GM23338 (cell line): ENCODE measurements around the gene RWDD4. TPM values are rescaled to one million over a fixed set of nuclear protein-coding genes. Genes with fewer than 3 reads are reported as not detected.

Source experiments
- ATAC-seq: fragments of 200-7000 bp; cut with Tn5 transposase; 3 replicates; pipeline ENCODE4 v1.9.1; 2020
- DNase-seq: peaks from one replicate; pipeline ENCODE4 v3.0.0-alpha.2; 2015; ENCODE audit warnings: low spot score
- H2AFZ ChIP-seq: fragments of 200-600 bp; sonication (generic); 2 replicates; pipeline ENCODE4 v1.8.0; 2016; ENCODE audit warnings: antibody characterized with exemption, mild to moderate bottlenecking, moderate library complexity
- H3F3A ChIP-seq: fragments of 200-600 bp; sonication (generic); replicated peaks from 2 replicates; pipeline ENCODE4 v1.8.0; 2017; ENCODE audit warnings: antibody characterized with exemption, mixed run types, low read depth
- H3K27ac ChIP-seq: fragments of 200-600 bp; sonication (generic); 2 replicates; pipeline ENCODE4 v1.6.1; 2016; ENCODE audit warnings: low read depth
- H3K27me3 ChIP-seq: fragments of 200-600 bp; sonication (generic); 2 replicates; pipeline ENCODE4 v1.8.0; 2016; ENCODE audit warnings: mild to moderate bottlenecking, mixed run types, moderate library complexity; ENCODE audit not compliant: insufficient read depth
- H3K36me3 ChIP-seq: fragments of 200-600 bp; sonication (generic); 2 replicates; pipeline ENCODE4 v1.8.0; 2016; ENCODE audit warnings: mild to moderate bottlenecking; ENCODE audit not compliant: insufficient read depth
- H3K4me1 ChIP-seq: fragments of 200-600 bp; sonication (generic); 2 replicates; pipeline ENCODE4 v1.8.0; 2016; ENCODE audit warnings: mild to moderate bottlenecking, moderate library complexity; ENCODE audit not compliant: insufficient read depth
- H3K4me2 ChIP-seq: fragments of 200-600 bp; sonication (generic); 2 replicates; pipeline ENCODE4 v1.7.1; 2017; ENCODE audit warnings: mixed run types
- H3K4me3 ChIP-seq: fragments of 200-600 bp; sonication (generic); 2 replicates; pipeline ENCODE4 v1.6.1; 2016; ENCODE audit warnings: mixed run types
- H3K79me2 ChIP-seq: fragments of 200-600 bp; sonication (generic); replicated peaks from 2 replicates; pipeline ENCODE4 v1.8.0; 2017; ENCODE audit warnings: mild to moderate bottlenecking; ENCODE audit not compliant: insufficient read depth
- H3K9me2 ChIP-seq: fragments of 200-600 bp; sonication (generic); 2 replicates; pipeline ENCODE4 v1.8.0; 2017; ENCODE audit not compliant: insufficient read depth
- H4K20me1 ChIP-seq: fragments of 200-600 bp; sonication (generic); replicated peaks from 2 replicates; pipeline ENCODE4 v1.8.0; 2017; ENCODE audit warnings: mild to moderate bottlenecking; ENCODE audit not compliant: insufficient read depth
- H3K27ac Mint-ChIP-seq: 2 replicates; pipeline ENCODE4 v1.8.0; 2020; ENCODE audit warnings: inconsistent platforms, mild to moderate bottlenecking, moderate library complexity, mixed read lengths
- H3K27me3 Mint-ChIP-seq: 3 replicates; pipeline ENCODE4 v1.8.0; 2022; ENCODE audit warnings: low read depth, mild to moderate bottlenecking, moderate library complexity, mixed read lengths, inconsistent platforms; ENCODE audit not compliant: insufficient read depth, poor library complexity
- H3K36me3 Mint-ChIP-seq: 3 replicates; pipeline ENCODE4 v1.8.0; 2021; ENCODE audit warnings: low read depth, mild to moderate bottlenecking, inconsistent platforms, moderate library complexity, mixed read lengths
- H3K4me1 Mint-ChIP-seq: 3 replicates; pipeline ENCODE4 v1.8.0; 2020; ENCODE audit warnings: mild to moderate bottlenecking, inconsistent platforms, mixed read lengths
- H3K4me3 Mint-ChIP-seq: 3 replicates; pipeline ENCODE4 v1.8.0; 2021; ENCODE audit warnings: moderate library complexity, mild to moderate bottlenecking, inconsistent platforms, mixed read lengths
- H3K9me3 Mint-ChIP-seq: 3 replicates; pipeline ENCODE4 v1.8.0; 2020; ENCODE audit warnings: moderate library complexity, mild to moderate bottlenecking, inconsistent platforms, mixed read lengths
- CREB1 ChIP-seq: fragments of 250-450 bp; sonication (Bioruptor Pico); IDR thresholded peaks from 2 replicates; pipeline ENCODE4 v1.5.0; 2020; ENCODE audit warnings: low read depth, mild to moderate bottlenecking, moderate library complexity
- CTCF ChIP-seq, 2 experiments: fragments of 200-600 bp in 1 of 2; sonication (generic) in 1 of 2; conservative IDR thresholded peaks; 2 replicates each; pipeline versions ENCODE4 v1.5.1 to v1.6.1; 2016 to 2017; ENCODE audit warnings: antibody characterized with exemption in 2 of 2, low read depth in 2 of 2, mild to moderate bottlenecking in 2 of 2, moderate library complexity in 1 of 2
- ETS1 ChIP-seq: IDR thresholded peaks from 2 replicates; pipeline ENCODE4 v1.6.1; 2016; ENCODE audit warnings: antibody characterized with exemption
- EZH2 ChIP-seq: fragments of 200-600 bp; sonication (generic); IDR thresholded peaks from one replicate; pipeline ENCODE4 v1.8.0; 2017; ENCODE audit warnings: antibody characterized with exemption, mild to moderate bottlenecking, low read depth; ENCODE audit not compliant: unreplicated experiment
- EZH2phosphoT487 ChIP-seq: fragments of 200-600 bp; sonication (generic); IDR thresholded peaks from one replicate; pipeline ENCODE4 v1.8.1; 2018; ENCODE audit warnings: antibody characterized with exemption; ENCODE audit not compliant: unreplicated experiment
- JUNB ChIP-seq: IDR thresholded peaks from one replicate; pipeline ENCODE4 v1.6.1; 2016; ENCODE audit warnings: antibody characterized with exemption; ENCODE audit not compliant: unreplicated experiment
- NANOG ChIP-seq: IDR thresholded peaks from 2 replicates; pipeline ENCODE4 v1.6.1; 2016; ENCODE audit warnings: antibody characterized with exemption, borderline replicate concordance
- ZNF114 ChIP-seq: fragments of 250-450 bp; sonication (Bioruptor Pico); IDR thresholded peaks from 2 replicates; pipeline ENCODE4 v1.5.0; 2020; ENCODE audit warnings: mild to moderate bottlenecking, moderate library complexity
- ZNF331 ChIP-seq: fragments of 250-450 bp; sonication (Bioruptor Pico); IDR thresholded peaks from 2 replicates; pipeline ENCODE4 v1.5.0; 2020; ENCODE audit warnings: low read depth, mild to moderate bottlenecking, moderate library complexity
- ZNF462 ChIP-seq: fragments of 250-450 bp; sonication (Bioruptor Pico); IDR thresholded peaks from 2 replicates; pipeline ENCODE4 v1.5.0; 2020; ENCODE audit warnings: mild to moderate bottlenecking, moderate library complexity
- polyA plus RNA-seq: library from polyadenylated mRNA; unstranded; fragments of >200 nt; fragmentation: Nextera tagmentation; extraction: Ambion mirVana; gene quantifications from 2 replicates; pipeline ENCODE4 v1.2.1, GENCODE V29; 2016
- total RNA-seq: library from RNA; depleted of rRNA; stranded (reverse); fragments of >200 nt; shearing (Covaris generic); gene quantifications from 2 replicates; pipeline ENCODE4 v1.2.3, GENCODE V29; 2014

RWDD4 gene
- total and polyA plus RNA-seq, 2 experiments from 2014 or later: 22.4 to 28.9 TPM

DNA sequence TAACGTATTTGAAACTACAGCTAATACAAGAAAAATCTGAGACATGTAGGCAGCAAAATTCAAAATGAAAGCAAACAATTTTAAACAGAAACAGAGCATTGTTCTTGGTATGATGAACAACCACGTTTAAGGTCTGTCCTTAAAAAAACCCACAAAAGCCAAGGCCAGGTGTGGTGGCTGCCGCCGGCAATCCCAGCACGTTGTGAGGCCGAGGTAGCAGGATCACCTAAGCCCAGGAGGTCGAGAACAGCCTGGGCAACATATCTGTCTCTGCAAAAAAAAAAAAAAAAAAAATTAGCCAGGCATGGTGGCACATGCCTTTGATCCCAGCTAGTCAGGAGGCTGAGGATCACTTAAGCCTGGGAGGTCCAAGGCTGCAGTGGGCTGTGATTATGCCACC, 13.7 kb downstream of the RWDD4 start:
- Histone ChIP-seq H3K36me3 (peaks cover 12% of the 10 kb centered on the region; the same call in 1 of the 2 replicates), H2AFZ (no peak overlapping the region), H3K27me3 (peaks cover 3% of the 10 kb centered on the region; the same call in 1 of the 2 replicates), H3K4me3 (no peak overlapping the region), H3K27ac (no peak overlapping the region), H3F3A (no peaks in the 10 kb centered on the region), H3K9me2 (no peaks in the 10 kb centered on the region), H4K20me1 (no peaks in the 10 kb centered on the region), H3K4me2 (no peak overlapping the region), H3K4me1 (no peaks in the 10 kb centered on the region), H3K79me2 (no peaks in the 10 kb centered on the region)
- no peaks in the 10 kb centered on the region for H3K9me3 Mint-ChIP-seq
- H3K27ac Mint-ChIP-seq: no peak overlapping the region
- H3K4me1 Mint-ChIP-seq: no peaks in the 10 kb centered on the region
- ATAC-seq (no peak), DNase-seq (no peak)
- no peaks in the 10 kb centered on the region for H3K27me3 Mint-ChIP-seq
- H3K36me3 Mint-ChIP-seq: peaks cover 40% of the 10 kb centered on the region; the same call in 2 of the 3 replicates
- TF ChIP-seq NANOG (no peak), CTCF (conservative IDR thresholded peaks at IDR 0.05; ENCODE audit: low read depth in 2 of 2) (no peak), EZH2phosphoT487 (no peak), JUNB (no peak), ETS1 (no peak), ZNF331 (CRISPR knock-in tag) (no peak)
- no peak overlapping the region for H3K4me3 Mint-ChIP-seq

GRCh38 chr4:183639291-183639690, 19.7 kb downstream of the RWDD4 start:
- Histone ChIP-seq H3K36me3 (no peaks in the 10 kb centered on the region), H4K20me1 (no peaks in the 10 kb centered on the region), H3K79me2 (no peaks in the 10 kb centered on the region), H3F3A (no peaks in the 10 kb centered on the region; the same call in 1 of the 2 replicates), H3K27ac (no peak overlapping the region), H2AFZ (no peak overlapping the region), H3K4me1 (peaks cover 26% of the 10 kb centered on the region), H3K4me2 (no peak overlapping the region), H3K4me3 (no peak overlapping the region), H3K9me2 (no peaks in the 10 kb centered on the region), H3K27me3 (peaks cover 3% of the 10 kb centered on the region; the same call in 1 of the 2 replicates)
- no peak for DNase-seq
- no peaks in the 10 kb centered on the region for H3K9me3 Mint-ChIP-seq
- no peaks in the 10 kb centered on the region for H3K27me3 Mint-ChIP-seq
- H3K4me1 Mint-ChIP-seq: peaks cover 24% of the 10 kb centered on the region
- H3K36me3 Mint-ChIP-seq: peaks cover 13% of the 10 kb centered on the region; the same call in 2 of the 3 replicates
- no peak overlapping the region for H3K27ac Mint-ChIP-seq
- ATAC-seq: no peak
- no peak overlapping the region for H3K4me3 Mint-ChIP-seq
- TF ChIP-seq ZNF462 (no peak), ZNF114 (CRISPR knock-in tag) (no peak), EZH2 (no peak), CTCF (conservative IDR thresholded peaks at IDR 0.05; ENCODE audit: low read depth in 2 of 2) (no peak), JUNB (no peak), EZH2phosphoT487 (no peak), NANOG (no peak), CREB1 (CRISPR knock-in tag) (no peak)
